H1 (cell line): Measurements from ENCODE around the gene MNAT1. TPM values are rescaled to one million over a fixed set of nuclear protein-coding genes. Genes with fewer than 3 reads are reported as not detected.

Source experiments
- CHD1 ChIP-seq: IDR thresholded peaks from 2 replicates; pipeline ENCODE4 v1.6.1; 2012; ENCODE audit warnings: low read depth, low read length, improper control_type of control experiment
- CREB1 ChIP-seq: IDR thresholded peaks from 2 replicates; pipeline ENCODE4 v1.6.1; 2012; ENCODE audit warnings: inconsistent platforms
- GABPA ChIP-seq: IDR thresholded peaks from 2 replicates; pipeline ENCODE4 v1.6.1; 2011; ENCODE audit warnings: mild to moderate bottlenecking, low read length, moderate library complexity, borderline replicate concordance; ENCODE audit not compliant: insufficient read depth
- NRF1 ChIP-seq: IDR thresholded peaks from 2 replicates; pipeline ENCODE4 v1.6.1; 2011; ENCODE audit warnings: mild to moderate bottlenecking, low read depth, low read length, improper control_type of control experiment
- RFX5 ChIP-seq: IDR thresholded peaks from 2 replicates; pipeline ENCODE4 v1.6.1; 2011; ENCODE audit warnings: low read depth, low read length, improper control_type of control experiment, borderline replicate concordance
- SIN3A ChIP-seq, 2 experiments: IDR thresholded peaks in 1 of 2; conservative IDR thresholded peaks in 1 of 2; 2 replicates each; pipeline ENCODE4 v1.6.1; 2011 to 2012; ENCODE audit warnings: low read length in 2 of 2, improper control_type of control experiment in 1 of 2, low read depth in 1 of 2, mild to moderate bottlenecking in 1 of 2
- polyA plus RNA-seq, 7 experiments: library from polyadenylated mRNA; depleted of rRNA in 3 of 7; stranded (reverse) in 5 of 7; unstranded in 2 of 7; fragments of >200 nt in 5 of 7; fragments of 200-250 nt in 2 of 7; gene quantifications; 1 replicate in 5 of 7; 2 replicates in 1 of 7; 4 replicates in 1 of 7; pipeline versions ENCODE4 v1.2.1 to v1.2.3, GENCODE V29; 2011 to 2013; ENCODE audit warnings: missing spikeins in 2 of 7, mixed read lengths in 2 of 7
- total RNA-seq: library from RNA; stranded (reverse); fragmentation: NEBNext Ultra II Directional; extraction: Animal tissue kit (Norgen Biotek cat#: 25700); gene quantifications from 2 replicates; pipeline ENCODE4 v1.2.1, GENCODE V29; 2021

MNAT1 gene
- total and polyA plus RNA-seq, 2 of the 8 experiments (the other 6 are each of a cell fraction or from before 2014, with no cell fraction given): 34.7 to 52.1 TPM

DNA sequence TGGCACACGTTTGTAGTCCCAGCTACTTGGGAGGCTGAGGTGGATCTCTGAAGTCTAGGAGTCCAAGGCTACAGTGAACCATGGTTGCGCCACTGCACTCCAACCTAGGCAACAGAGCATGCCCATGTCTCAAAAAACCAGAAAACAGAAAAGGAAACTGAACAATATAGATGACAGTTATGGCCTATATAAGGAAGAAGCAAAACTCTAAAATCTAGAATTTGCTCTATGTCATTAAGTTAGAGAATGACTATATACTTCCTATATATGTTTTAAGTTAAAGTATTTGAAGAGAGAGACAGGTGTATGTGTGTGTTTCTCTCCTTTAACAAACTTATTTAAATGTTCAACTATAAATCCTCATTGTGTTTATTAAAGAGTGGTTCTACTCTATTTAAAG is 65.8 kb downstream of the MNAT1 start (continued):
- TF ChIP-seq SIN3A (conservative IDR thresholded peaks at IDR 0.05 in 1 of 2, IDR thresholded peaks at IDR 0.05 in 1 of 2; ENCODE audit: low read depth in 1 of 2, low read length in 2 of 2): no peak
- TF ChIP-seq RFX5: no peak
- TF ChIP-seq CREB1: no peak
- no peak for TF ChIP-seq NRF1
- no peak for TF ChIP-seq CHD1
- TF ChIP-seq GABPA: no peak
